Type B pancreatic cell (in vitro differentiated cells): ENCODE measurements around the gene MYO7A. TPM values are rescaled to one million over a fixed set of nuclear protein-coding genes. Genes with fewer than 3 reads are reported as not detected.

Experiments used
- DNase-seq: peaks from one replicate; pipeline ENCODE4 v3.0.0; 2021; ENCODE audit warnings: mixed read lengths; ENCODE audit not compliant: unreplicated experiment; ENCODE audit errors: extremely low spot score
- H3K27ac Mint-ChIP-seq: 2 replicates; pipeline ENCODE4 v1.8.0; 2021; ENCODE audit warnings: mild to moderate bottlenecking, mixed read lengths
- H3K27me3 Mint-ChIP-seq: 2 replicates; pipeline ENCODE4 v1.8.0; 2021; ENCODE audit warnings: mixed read lengths
- H3K36me3 Mint-ChIP-seq: 2 replicates; pipeline ENCODE4 v1.8.0; 2021; ENCODE audit warnings: mixed read lengths
- H3K4me1 Mint-ChIP-seq: one replicate; pipeline ENCODE4 v1.8.0; 2021; ENCODE audit warnings: mixed read lengths; ENCODE audit not compliant: unreplicated experiment
- H3K4me3 Mint-ChIP-seq: 2 replicates; pipeline ENCODE4 v1.8.0; 2021; ENCODE audit warnings: mild to moderate bottlenecking, mixed read lengths
- H3K9me3 Mint-ChIP-seq: 2 replicates; pipeline ENCODE4 v1.8.0; 2021; ENCODE audit warnings: mixed read lengths
- total RNA-seq: library from RNA; stranded (reverse); gene quantifications from 2 replicates; pipeline ENCODE4 v1.2.1, GENCODE V29; 2021; ENCODE audit warnings: low replicate concordance
- TF ChIP-seq, protein P1 (sequence below): fragments of 200-600 bp; sonication (generic); conservative IDR thresholded peaks from 2 replicates; pipeline ENCODE4 v1.5.0; 2021; ENCODE audit warnings: antibody characterized with exemption, mild to moderate bottlenecking

MYO7A gene
- total RNA-seq, 1 donor from 2014 or later = 2.8 TPM

DNA sequence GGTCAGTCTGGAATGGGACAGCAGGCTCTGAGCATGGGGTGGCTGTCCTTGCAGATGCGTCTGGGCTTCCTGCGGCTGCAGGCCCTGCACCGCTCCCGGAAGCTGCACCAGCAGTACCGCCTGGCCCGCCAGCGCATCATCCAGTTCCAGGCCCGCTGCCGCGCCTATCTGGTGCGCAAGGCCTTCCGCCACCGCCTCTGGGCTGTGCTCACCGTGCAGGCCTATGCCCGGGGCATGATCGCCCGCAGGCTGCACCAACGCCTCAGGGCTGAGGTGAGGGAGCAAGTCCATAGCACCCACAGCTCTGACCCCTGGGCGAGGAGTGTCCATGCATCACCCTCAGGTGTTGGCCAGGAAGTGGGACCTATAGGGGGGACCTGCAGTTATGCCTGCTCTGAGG, 51.6 kb downstream of the MYO7A start:
- H3K27me3 Mint-ChIP-seq = no peaks in the 10 kb centered on the region
- H3K4me1 Mint-ChIP-seq = no peaks in the 10 kb centered on the region
- H3K4me3 Mint-ChIP-seq = no peak overlapping the region
- no peaks in the 10 kb centered on the region for H3K36me3 Mint-ChIP-seq
- no peak overlapping the region for H3K27ac Mint-ChIP-seq
- DNase-seq = no peak
- TF ChIP-seq, protein P1, sequence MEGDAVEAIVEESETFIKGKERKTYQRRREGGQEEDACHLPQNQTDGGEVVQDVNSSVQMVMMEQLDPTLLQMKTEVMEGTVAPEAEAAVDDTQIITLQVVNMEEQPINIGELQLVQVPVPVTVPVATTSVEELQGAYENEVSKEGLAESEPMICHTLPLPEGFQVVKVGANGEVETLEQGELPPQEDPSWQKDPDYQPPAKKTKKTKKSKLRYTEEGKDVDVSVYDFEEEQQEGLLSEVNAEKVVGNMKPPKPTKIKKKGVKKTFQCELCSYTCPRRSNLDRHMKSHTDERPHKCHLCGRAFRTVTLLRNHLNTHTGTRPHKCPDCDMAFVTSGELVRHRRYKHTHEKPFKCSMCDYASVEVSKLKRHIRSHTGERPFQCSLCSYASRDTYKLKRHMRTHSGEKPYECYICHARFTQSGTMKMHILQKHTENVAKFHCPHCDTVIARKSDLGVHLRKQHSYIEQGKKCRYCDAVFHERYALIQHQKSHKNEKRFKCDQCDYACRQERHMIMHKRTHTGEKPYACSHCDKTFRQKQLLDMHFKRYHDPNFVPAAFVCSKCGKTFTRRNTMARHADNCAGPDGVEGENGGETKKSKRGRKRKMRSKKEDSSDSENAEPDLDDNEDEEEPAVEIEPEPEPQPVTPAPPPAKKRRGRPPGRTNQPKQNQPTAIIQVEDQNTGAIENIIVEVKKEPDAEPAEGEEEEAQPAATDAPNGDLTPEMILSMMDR = no peak
- H3K9me3 Mint-ChIP-seq = no peaks in the 10 kb centered on the region

DNA sequence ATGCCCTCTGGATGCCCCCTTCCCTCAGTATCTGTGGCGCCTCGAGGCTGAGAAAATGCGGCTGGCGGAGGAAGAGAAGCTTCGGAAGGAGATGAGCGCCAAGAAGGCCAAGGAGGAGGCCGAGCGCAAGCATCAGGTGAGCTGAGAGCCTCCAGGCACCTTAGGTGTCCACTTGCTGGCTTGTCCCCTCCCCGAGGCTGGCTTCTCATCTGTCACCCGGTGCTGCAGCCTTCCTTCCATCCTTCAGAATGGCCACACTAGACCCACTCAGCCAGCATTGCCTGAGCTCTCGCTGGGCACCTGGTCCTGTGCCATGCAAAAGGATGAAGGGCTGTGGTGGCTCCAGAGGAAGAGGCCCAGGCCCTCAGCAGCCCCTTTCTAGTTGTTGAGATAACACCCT, 52.3 kb downstream of the MYO7A start:
- TF ChIP-seq, protein P1 = no peak
- H3K36me3 Mint-ChIP-seq = no peaks in the 10 kb centered on the region
- no peaks in the 10 kb centered on the region for H3K27me3 Mint-ChIP-seq
- H3K27ac Mint-ChIP-seq = no peak overlapping the region
- H3K9me3 Mint-ChIP-seq = no peaks in the 10 kb centered on the region
- H3K4me3 Mint-ChIP-seq = no peak overlapping the region
- H3K4me1 Mint-ChIP-seq = no peaks in the 10 kb centered on the region
- no peak for DNase-seq

DNA sequence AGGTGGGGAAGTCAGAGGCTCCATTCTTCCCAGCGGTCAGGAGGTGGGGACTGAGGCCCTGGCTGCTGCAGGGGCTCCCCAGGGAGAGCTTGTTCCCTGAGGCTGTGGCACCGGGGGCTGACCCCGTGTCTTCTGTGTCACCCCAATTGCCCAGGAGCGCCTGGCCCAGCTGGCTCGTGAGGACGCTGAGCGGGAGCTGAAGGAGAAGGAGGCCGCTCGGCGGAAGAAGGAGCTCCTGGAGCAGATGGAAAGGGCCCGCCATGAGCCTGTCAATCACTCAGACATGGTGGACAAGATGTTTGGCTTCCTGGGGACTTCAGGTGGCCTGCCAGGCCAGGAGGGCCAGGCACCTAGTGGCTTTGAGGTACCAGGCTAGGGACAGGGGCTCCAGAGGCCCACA, 53.2 kb downstream of the MYO7A start:
- H3K9me3 Mint-ChIP-seq = no peaks in the 10 kb centered on the region
- TF ChIP-seq, protein P1 = no peak
- H3K4me3 Mint-ChIP-seq = no peak overlapping the region
- no peak overlapping the region for H3K27ac Mint-ChIP-seq
- no peaks in the 10 kb centered on the region for H3K27me3 Mint-ChIP-seq
- no peaks in the 10 kb centered on the region for H3K4me1 Mint-ChIP-seq
- H3K36me3 Mint-ChIP-seq = no peaks in the 10 kb centered on the region
- no peak for DNase-seq

DNA sequence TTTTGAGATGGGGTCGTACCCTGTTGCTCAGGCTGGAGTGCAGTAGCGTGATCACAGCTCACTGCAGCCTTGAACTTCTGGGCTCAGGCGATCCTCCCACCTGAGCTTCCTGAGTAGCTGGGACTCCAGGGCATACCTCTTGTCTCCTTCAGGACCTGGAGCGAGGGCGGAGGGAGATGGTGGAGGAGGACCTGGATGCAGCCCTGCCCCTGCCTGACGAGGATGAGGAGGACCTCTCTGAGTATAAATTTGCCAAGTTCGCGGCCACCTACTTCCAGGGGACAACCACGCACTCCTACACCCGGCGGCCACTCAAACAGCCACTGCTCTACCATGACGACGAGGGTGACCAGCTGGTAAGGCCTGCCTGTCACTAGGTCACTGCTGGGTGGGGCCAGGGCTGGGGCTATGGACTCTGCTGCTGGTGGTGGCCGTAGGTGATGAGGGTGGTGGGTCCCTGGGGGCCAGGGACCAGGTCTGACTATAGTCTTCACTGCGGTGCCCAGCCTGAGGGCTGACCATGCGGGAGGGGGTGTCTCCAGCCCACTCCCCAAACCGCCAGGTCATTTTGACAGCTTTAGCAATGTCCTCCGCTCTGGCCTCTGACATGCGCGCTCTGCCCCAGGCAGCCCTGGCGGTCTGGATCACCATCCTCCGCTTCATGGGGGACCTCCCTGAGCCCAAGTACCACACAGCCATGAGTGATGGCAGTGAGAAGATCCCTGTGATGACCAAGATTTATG, 53.9 kb downstream of the MYO7A start:
- Mint-ChIP-seq H3K4me3 (no peak overlapping the region), H3K4me1 (no peaks in the 10 kb centered on the region), H3K36me3 (no peaks in the 10 kb centered on the region), H3K27ac (no peak overlapping the region), H3K9me3 (no peaks in the 10 kb centered on the region), H3K27me3 (no peaks in the 10 kb centered on the region)
- TF ChIP-seq, protein P1 = no peak
- no peak for DNase-seq

DNA sequence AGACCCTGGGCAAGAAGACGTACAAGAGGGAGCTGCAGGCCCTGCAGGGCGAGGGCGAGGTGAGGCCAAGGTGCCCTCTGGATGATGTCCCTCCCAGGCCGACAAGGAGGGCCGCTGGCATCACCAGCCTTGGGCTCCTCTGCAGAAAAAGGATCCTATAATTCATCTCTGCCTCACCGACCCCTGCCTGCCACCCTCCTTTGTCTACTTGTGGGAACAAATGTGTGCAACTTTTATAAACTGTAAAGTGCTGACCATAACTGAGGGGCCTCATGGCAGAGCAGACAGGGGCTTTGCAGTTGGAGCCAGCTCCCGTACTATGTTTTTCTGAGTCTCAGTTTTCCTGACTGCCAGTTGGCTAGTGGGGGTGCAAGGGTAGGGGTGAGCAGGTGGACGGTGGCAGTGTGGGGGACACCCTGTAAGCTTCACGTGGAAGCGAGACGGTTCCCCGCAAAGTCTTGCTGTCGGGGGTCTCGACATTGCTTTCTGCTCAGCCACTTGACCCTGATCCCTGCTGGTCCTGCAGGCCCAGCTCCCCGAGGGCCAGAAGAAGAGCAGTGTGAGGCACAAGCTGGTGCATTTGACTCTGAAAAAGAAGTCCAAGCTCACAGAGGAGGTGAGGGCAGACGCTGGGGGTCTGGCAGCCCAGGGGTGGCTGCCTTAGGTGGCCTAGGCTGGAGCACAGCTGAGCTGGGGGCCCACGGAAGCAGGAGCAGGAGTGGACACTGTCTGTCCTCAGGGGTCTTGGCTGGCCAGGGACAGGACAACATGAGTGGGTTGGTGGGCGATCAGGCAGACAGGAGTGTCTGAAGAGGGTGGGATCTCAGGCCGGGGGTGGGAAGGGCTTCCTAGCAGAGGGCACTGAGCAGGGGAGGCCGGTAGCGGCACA, 54.7 kb downstream of the MYO7A start:
- Mint-ChIP-seq H3K4me3 (no peak overlapping the region), H3K4me1 (no peaks in the 10 kb centered on the region), H3K27ac (no peak overlapping the region), H3K9me3 (no peaks in the 10 kb centered on the region), H3K27me3 (no peaks in the 10 kb centered on the region), H3K36me3 (no peaks in the 10 kb centered on the region)
- TF ChIP-seq, protein P1 = no peak
- DNase-seq = no peak
